ENCODE data around the gene ADCY1. TPM values are rescaled to one million over a fixed set of nuclear protein-coding genes. Genes with fewer than 3 reads are reported as not detected.
A peak's percentile ranks its signal among the peaks of the same experiment; 100 is the strongest.

ADCY1 gene
- total RNA-seq, 1 donor from 2014 or later: 2.8 TPM

DNA sequence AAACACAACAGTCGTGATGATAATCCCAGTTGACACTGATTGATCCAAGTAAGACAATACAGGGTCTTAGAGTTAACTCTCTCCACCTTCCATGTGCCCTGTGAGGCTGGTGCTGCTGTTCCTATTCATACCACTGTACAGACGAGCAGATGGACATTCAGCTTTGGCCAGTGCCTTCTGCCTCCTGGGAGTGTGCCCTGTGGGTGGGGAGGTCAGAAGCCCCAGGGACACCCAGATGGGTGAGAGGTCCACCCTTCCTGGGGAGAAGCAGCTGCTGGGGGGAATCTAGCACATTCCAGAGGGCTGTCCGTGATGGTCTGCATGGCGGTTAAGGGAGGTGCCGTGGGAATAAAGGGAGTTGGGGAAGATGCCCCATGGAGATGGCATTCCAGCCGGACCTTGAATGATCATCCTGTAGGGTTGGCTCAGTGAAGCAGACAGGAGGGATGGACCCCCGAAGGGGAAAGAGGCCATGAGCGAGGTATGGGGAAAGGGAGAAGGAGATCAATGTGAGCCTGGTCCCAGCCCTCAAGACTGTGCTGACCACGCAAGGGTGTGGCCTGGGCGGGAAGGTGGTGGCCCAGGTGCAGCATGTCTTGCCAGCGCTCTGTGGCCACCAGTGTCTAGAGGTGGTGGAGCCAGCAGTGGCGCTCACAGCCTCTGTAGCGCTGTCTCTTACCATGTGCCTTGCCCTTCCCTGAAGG lies 74.0 kb downstream of the ADCY1 start:
- Histone ChIP-seq H3K9me3 (replicated peaks) (no peaks in the 10 kb centered on the region), H3K36me3 (no peaks in the 10 kb centered on the region), H3K27ac (replicated peaks) (no peak overlapping the region), H3K27me3 (ENCODE audit: low read depth) (no peaks in the 10 kb centered on the region), H3K4me1 (peaks cover 26% of the 10 kb centered on the region), H3K4me3 (no peak overlapping the region)
- intact Hi-C loops (cut with micrococcal nuclease): no loop called here
- DNase-seq: no peak
- no peak for TF ChIP-seq CTCF (IDR thresholded peaks at IDR 0.05; ENCODE audit: borderline replicate concordance)

DNA sequence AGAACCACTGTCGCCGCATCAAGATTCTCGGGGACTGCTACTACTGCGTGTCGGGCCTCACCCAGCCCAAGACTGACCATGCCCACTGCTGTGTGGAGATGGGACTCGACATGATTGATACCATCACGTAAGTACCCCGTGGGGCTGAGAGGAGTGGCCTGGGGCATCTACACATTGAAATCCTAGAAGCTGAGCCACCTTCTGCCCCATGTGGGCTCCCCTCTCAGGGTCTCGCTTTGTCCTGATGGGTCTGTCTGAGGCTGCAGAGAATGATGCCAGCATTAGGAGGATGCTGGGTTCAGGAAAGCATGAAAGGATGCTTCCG lies 74.5 kb downstream of the ADCY1 start:
- no peaks in the 10 kb centered on the region for H3K9me3 ChIP-seq (replicated peaks)
- no peak overlapping the region for H3K27ac ChIP-seq (replicated peaks)
- intact Hi-C loops (cut with micrococcal nuclease): no loop called here
- no peak for DNase-seq
- H3K36me3 ChIP-seq: no peaks in the 10 kb centered on the region
- H3K4me3 ChIP-seq: no peak overlapping the region
- TF ChIP-seq CTCF (IDR thresholded peaks at IDR 0.05; ENCODE audit: borderline replicate concordance): no peak
- no peaks in the 10 kb centered on the region for H3K27me3 ChIP-seq (ENCODE audit: low read depth)
- H3K4me1 ChIP-seq: peaks cover 26% of the 10 kb centered on the region

DNA sequence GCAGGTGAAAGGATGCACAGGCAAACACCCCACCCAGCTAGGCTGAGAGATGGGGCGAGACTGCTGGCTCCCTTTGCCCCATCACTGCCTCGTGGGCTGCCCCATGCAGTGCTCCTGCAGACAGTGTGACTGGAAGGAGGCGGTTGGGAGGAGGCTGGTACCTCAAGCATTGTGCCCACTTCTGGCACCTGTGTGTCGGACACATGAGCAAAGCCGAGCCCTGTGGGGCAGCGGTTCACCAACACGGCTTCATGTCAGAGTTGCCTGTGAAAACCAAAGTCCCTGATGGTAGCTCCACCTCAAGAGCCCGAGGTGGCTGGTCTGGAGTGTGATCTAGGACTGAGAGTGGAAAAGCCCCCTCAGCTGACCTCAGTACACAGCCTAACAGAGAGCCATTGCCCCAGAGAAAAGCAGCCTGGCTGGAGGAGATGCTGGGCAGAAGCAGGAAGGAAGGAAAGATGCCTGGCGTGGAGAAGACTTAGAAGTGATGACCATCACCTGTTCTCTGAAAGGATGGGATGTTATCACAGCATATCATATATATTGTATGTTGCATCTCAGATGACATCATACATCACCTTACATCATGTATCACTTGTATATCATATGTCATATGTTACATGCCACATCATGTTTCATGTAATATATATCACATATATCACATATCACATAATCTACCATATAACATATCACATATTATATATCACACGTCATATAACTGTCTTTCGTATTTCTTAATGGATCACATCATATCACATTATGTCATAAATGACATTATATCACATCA lies 75.6 kb downstream of the ADCY1 start:
- no peak overlapping the region for H3K27ac ChIP-seq (replicated peaks)

DNA sequence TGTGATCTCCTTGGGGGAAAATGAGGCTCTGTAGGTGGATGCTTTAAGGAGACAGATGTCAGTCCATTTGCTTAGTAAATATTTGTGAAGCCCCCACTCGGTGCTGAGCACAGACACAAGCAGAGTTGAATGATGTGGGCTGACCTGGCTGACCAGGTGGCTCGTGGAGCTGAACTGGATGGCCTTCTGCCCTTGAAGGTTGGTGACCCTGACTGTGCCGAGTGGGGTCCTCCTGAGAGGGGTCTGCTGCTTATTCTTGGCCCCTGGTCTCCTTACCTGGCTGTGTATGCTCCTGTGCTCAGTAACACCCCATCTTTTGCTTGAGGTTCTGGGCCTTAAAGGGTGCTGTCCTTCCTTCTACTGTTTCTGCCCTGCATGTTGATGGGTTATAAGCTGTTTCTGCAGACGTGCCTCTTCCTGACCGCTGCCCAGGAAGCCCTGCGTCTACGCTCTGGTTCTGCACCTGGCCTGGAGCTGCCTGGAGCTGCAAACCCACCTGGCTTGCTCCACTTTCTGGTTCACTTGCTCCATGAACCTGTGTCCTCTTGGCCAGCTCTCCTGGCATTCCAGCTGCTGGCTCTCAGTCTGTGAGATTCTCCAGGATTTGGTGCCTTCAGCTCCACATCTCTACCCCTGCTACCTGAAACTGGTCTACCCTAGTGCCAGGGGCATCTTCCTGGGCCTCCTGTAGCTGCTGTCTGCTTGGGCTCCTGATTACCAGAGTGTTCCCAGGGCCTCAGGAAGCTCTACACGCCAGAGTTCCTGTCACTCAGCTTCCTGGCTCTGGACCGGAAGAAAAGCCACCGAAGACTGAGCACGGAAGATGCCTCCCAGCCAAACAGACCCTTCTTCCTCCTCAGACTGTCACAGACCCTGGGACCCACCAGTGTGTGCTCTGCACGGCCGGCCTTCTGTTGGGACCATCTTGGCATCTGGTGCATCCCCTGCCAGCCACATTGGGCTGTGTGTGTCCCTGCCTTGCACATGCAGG lies 76.5 kb downstream of the ADCY1 start:
- Histone ChIP-seq H3K4me3 (no peak overlapping the region), H3K9me3 (replicated peaks) (no peaks in the 10 kb centered on the region), H3K27me3 (ENCODE audit: low read depth) (no peaks in the 10 kb centered on the region), H3K4me1 (peaks cover 25% of the 10 kb centered on the region), H3K36me3 (no peaks in the 10 kb centered on the region), H3K27ac (replicated peaks) (peak overlapping the region; percentile 16)
- TF ChIP-seq CTCF (IDR thresholded peaks at IDR 0.05; ENCODE audit: borderline replicate concordance): no peak
- intact Hi-C loops (cut with micrococcal nuclease): no loop called here
- no peak for DNase-seq

More for the DNA sequence above, 75.6 kb downstream of the ADCY1 start:
- peaks cover 26% of the 10 kb centered on the region for H3K4me1 ChIP-seq
- intact Hi-C loops (cut with micrococcal nuclease): no loop called here
- no peak for DNase-seq
- H3K4me3 ChIP-seq: no peak overlapping the region
- no peak for TF ChIP-seq CTCF (IDR thresholded peaks at IDR 0.05; ENCODE audit: borderline replicate concordance)
- no peaks in the 10 kb centered on the region for H3K9me3 ChIP-seq (replicated peaks)
- H3K27me3 ChIP-seq (ENCODE audit: low read depth): no peaks in the 10 kb centered on the region
- no peaks in the 10 kb centered on the region for H3K36me3 ChIP-seq

DNA sequence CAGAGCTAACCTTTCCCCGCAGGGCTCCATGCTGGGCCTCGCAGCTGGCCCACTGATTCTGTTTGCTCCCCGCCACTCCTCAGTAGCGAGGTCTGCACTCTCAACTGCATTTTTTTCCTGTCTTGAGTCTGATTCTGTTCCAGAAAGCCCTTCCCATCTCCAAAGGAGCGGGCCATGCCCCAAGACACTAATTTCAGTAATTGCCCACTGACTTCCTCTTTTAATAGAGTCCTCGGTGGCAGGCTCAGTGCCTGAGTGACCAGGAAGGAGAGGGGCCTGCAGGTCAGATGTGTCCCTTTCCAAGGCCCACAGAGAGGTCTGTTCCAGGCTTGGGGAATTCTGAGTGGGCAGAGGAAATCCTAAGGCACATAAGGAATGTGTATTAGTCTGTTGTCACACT lies 77.4 kb downstream of the ADCY1 start:
- peaks cover 17% of the 10 kb centered on the region for H3K4me1 ChIP-seq
- H3K27ac ChIP-seq (replicated peaks): no peak overlapping the region
- no peaks in the 10 kb centered on the region for H3K9me3 ChIP-seq (replicated peaks)
- DNase-seq: no peak
- TF ChIP-seq CTCF (IDR thresholded peaks at IDR 0.05; ENCODE audit: borderline replicate concordance): no peak
- H3K27me3 ChIP-seq (ENCODE audit: low read depth): no peaks in the 10 kb centered on the region
- H3K4me3 ChIP-seq: no peak overlapping the region
- intact Hi-C loops (cut with micrococcal nuclease): no loop called here
- H3K36me3 ChIP-seq: no peaks in the 10 kb centered on the region
